Activated naive CD4-positive, alpha-beta T cell treated with anti-CD3 and anti-CD28 coated beads for 36 hours (primary cell): Measurements from ENCODE around the gene FANK1. TPM values are rescaled to one million over a fixed set of nuclear protein-coding genes. Genes with fewer than 3 reads are reported as not detected.
"Not testable (repeated sequence)": the region's sequence is repeated elsewhere in the genome, so short reads cannot be mapped to it uniquely, and the experiment has no call there.

Experiments
- CTCF ChIA-PET: fragments of 350-600 bp; sonication (Branson Sonifier 250); formaldehyde crosslinking; loops from one replicate; lab custom pipeline; 2021; ENCODE audit warnings: antibody characterized with exemption; lab: Charles Lee
- DNase-seq: peaks from one replicate; pipeline ENCODE4 v3.0.0-alpha.2; 2020
- H3K27ac Mint-ChIP-seq: one replicate; pipeline ENCODE4 v1.8.0; 2021; ENCODE audit warnings: mild to moderate bottlenecking, mixed read lengths
- H3K27me3 Mint-ChIP-seq: one replicate; pipeline ENCODE4 v1.8.0; 2021; ENCODE audit warnings: low read depth, mixed read lengths
- H3K36me3 Mint-ChIP-seq: one replicate; pipeline ENCODE4 v1.8.0; 2021; ENCODE audit warnings: low read depth, mixed read lengths
- H3K4me1 Mint-ChIP-seq: one replicate; pipeline ENCODE4 v1.8.0; 2021; ENCODE audit warnings: low read depth, mixed read lengths
- H3K4me3 Mint-ChIP-seq: one replicate; pipeline ENCODE4 v1.8.0; 2021; ENCODE audit warnings: mild to moderate bottlenecking, moderate library complexity, mixed read lengths
- H3K9me3 Mint-ChIP-seq: one replicate; pipeline ENCODE4 v1.8.0; 2021; ENCODE audit warnings: mixed read lengths
- intact Hi-C: fragments of 100-400 bp; cut with micrococcal nuclease; formaldehyde crosslinking; loops from one replicate; pipeline ENCODE4 v1.15.1; 2023
- total RNA-seq, 2 experiments: library from RNA; stranded (reverse); gene quantifications; one replicate each; pipeline ENCODE4 v1.2.3, GENCODE V29; 2021

FANK1 gene
- total RNA-seq, 2 experiments from 2014 or later, result 0.38 to 0.52 TPM

DNA sequence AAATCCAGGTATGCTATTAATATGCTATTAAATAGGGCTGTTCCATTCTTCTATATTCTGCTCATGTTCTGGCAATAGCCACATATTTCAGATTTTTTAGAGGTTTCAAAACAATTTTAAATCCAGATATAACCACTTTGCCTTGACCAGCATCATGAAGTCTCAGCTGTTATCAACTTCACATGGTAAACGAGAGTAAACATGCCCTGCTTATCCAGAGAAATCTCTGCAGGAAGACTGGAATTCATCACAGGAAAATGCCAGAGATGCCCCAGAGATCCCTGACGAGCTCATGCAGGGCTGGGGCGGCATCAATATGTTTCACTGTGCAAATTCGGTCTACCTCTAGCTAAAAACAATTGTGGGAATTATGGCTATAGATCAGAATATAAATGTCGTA is 126.5 kb downstream of the FANK1 start:
- CTCF ChIA-PET, result no interaction called here
- Mint-ChIP-seq H3K9me3 (peaks cover 6% of the 10 kb centered on the region), H3K27me3 (peaks cover 18% of the 10 kb centered on the region), H3K4me3 (no peak overlapping the region), H3K27ac (no peak overlapping the region), H3K36me3 (no peaks in the 10 kb centered on the region), H3K4me1 (no peaks in the 10 kb centered on the region)
- no peak for DNase-seq
- intact Hi-C loops, result no loop called here

DNA sequence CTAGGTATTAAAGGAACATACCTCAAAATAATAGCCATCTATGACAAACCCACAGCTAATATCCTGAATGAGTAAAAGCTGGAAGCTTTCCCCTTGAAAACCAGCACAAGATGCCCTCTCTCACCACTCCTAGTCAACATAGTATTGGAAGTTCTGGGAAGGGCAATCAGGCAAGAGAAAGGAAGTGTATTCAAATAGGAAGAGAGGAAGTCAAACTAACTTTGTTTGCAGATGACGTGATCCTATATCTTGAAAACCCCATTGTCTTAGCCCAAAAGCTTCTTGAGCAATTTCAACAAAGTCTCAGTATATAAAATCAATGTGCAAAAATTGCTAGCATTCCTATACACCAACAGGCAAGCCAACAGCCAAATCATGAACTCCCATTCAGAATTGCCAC is 131.3 kb downstream of the FANK1 start:
- H3K4me3 Mint-ChIP-seq, result no peak overlapping the region
- no peaks in the 10 kb centered on the region for H3K4me1 Mint-ChIP-seq
- H3K36me3 Mint-ChIP-seq, result no peaks in the 10 kb centered on the region
- H3K27me3 Mint-ChIP-seq, result peaks cover 11% of the 10 kb centered on the region
- H3K27ac Mint-ChIP-seq, result no peak overlapping the region
- peaks cover 15% of the 10 kb centered on the region for H3K9me3 Mint-ChIP-seq
- intact Hi-C loops, result no loop called here
- no peak for DNase-seq
- CTCF ChIA-PET, result no interaction called here

DNA sequence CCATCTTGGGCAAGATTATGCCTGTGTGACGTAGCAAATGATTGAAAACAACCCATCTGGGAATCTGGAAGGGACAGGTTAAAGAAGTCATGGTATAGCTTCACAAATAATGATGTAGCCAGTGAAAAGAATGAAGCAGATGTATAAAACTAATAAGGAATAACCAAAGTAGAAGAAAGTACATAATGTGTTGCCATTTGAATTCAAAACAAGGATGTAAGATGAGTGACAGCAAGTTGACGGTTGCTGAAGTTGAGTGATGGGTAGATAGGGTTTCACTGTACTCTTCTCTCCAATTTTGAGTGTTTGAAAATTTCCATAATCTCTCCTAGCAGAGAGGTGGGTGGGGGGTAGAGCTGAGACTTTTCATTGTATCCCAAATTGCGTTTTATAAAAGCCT is 133.6 kb downstream of the FANK1 start:
- H3K4me1 Mint-ChIP-seq, result no peaks in the 10 kb centered on the region
- H3K9me3 Mint-ChIP-seq, result peaks cover 19% of the 10 kb centered on the region
- CTCF ChIA-PET, result no interaction called here
- H3K27ac Mint-ChIP-seq, result no peak overlapping the region
- no peak for DNase-seq
- H3K27me3 Mint-ChIP-seq, result peaks cover 4% of the 10 kb centered on the region
- no peaks in the 10 kb centered on the region for H3K36me3 Mint-ChIP-seq
- H3K4me3 Mint-ChIP-seq, result no peak overlapping the region
- intact Hi-C loops, result no loop called here

DNA sequence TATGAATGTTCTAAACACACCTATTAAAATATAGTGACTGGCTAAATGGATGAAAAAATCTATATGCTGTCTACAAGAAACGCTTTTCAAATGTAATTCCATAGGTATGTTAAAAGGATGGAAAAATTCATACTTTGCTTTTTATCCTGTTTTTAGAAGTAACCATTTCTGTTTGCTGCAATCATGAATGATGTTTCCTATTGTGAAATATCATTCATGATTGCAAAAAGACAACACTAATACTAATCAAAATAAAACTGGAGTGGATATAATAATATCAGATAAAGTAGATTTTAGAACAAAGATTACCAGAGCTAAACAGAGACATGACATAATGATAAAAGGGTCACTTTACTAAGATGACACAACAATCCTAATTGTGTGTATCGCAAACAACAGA is 138.2 kb downstream of the FANK1 start:
- Mint-ChIP-seq H3K4me3 (no peak overlapping the region), H3K27me3 (no peaks in the 10 kb centered on the region), H3K4me1 (no peaks in the 10 kb centered on the region), H3K27ac (no peak overlapping the region), H3K9me3 (peaks cover 4% of the 10 kb centered on the region), H3K36me3 (no peaks in the 10 kb centered on the region)
- CTCF ChIA-PET, result no interaction called here
- DNase-seq, result no peak
- intact Hi-C loops, result no loop called here

DNA sequence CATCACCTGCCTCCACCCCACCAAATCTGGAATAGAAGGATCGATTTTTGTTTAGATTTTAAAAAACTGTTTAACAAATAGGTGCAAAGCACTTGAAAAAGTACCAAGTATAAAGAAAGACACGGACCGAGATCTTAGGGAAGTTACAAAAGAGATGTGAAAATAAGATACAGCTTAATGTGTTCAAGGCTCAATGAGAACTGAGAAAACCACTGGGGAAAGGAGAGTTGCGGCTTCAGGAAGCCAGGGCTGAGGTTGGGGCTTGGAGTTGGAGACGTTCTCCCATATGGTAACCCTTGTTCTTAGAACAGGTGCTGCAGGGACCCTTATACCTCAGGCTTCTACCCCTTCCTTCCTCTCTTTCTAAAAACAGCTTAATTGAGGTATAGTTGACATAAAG is 140.2 kb downstream of the FANK1 start:
- CTCF ChIA-PET, result no interaction called here
- intact Hi-C loops, result no loop called here
- no peaks in the 10 kb centered on the region for H3K27me3 Mint-ChIP-seq
- H3K4me3 Mint-ChIP-seq, result no peak overlapping the region
- no peak for DNase-seq
- H3K36me3 Mint-ChIP-seq, result no peaks in the 10 kb centered on the region
- H3K4me1 Mint-ChIP-seq, result peaks cover 2% of the 10 kb centered on the region
- H3K9me3 Mint-ChIP-seq, result peaks cover 4% of the 10 kb centered on the region
- no peak overlapping the region for H3K27ac Mint-ChIP-seq

DNA sequence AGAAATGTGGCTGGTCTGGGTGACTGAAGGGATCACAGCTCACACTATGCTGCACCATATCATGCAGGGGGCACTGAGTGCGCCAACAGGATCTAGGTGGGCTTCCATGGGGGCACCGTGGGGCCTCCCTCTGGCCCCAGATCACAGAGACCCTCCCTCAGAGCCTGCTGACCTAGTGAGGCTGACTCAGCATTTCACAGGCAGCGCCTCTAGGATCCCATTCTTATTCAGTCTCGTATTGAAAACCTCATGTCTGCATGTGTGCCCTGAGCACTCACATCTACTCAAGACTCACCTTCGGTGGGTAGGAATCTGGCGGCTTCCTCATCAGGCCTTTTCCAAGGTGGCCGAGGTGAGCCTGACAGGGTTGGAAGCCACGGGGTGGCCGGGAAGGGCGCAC is 141.6 kb downstream of the FANK1 start:
- no peak overlapping the region for H3K4me3 Mint-ChIP-seq
- H3K27me3 Mint-ChIP-seq, result peaks cover 2% of the 10 kb centered on the region
- H3K9me3 Mint-ChIP-seq, result peaks cover 4% of the 10 kb centered on the region
- CTCF ChIA-PET, result no interaction called here
- intact Hi-C loops, result no loop called here
- no peak overlapping the region for H3K27ac Mint-ChIP-seq
- peaks cover 10% of the 10 kb centered on the region for H3K4me1 Mint-ChIP-seq
- no peak for DNase-seq
- no peaks in the 10 kb centered on the region for H3K36me3 Mint-ChIP-seq

DNA sequence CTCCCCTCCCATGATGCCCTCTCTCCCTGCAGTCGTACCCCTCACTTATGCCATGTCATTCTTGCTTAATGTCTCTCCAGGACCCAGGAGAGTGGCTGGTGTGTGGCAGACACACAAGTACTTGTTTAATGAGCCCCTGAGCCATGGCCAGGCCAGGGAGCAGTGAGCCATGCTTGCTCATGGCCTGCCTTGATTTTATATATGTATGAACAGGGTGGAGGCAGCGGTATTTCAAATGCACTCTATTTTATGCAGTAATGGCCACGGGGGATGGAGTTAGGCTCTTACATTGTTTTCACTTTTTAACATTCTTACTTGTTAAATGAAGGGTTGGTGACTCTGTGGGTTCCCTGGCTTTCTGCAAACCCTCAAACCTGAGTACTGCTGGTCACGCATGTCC is 144.8 kb downstream of the FANK1 start:
- Mint-ChIP-seq H3K27ac (no peak overlapping the region), H3K27me3 (peaks cover 2% of the 10 kb centered on the region), H3K36me3 (no peaks in the 10 kb centered on the region), H3K4me1 (peaks cover 10% of the 10 kb centered on the region), H3K9me3 (no peaks in the 10 kb centered on the region), H3K4me3 (no peak overlapping the region)
- no peak for DNase-seq
- CTCF ChIA-PET, result no interaction called here
- intact Hi-C loops, result no loop called here

DNA sequence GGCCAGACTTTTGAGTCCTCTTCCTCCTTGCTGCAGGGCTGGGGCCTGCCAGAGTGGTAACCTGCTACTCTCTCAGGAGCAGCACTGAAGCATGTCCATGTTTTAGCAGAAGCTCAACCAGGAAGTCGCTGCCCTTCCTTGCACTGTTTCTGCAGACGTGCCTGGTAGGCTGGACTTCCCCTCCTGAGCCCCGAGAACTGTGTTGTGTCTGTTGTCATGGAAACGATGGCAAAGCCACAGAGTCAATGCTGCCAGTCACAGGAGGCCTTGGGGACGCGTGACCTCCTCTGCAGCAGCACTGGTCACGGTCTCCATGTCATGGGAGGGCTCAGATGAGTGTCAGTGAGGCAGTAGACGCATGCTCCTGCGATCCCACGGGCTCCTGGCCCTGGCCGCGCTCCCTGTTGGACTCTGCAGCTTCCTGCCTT is 145.5 kb downstream of the FANK1 start:
- Mint-ChIP-seq H3K36me3 (no peaks in the 10 kb centered on the region), H3K27ac (no peak overlapping the region), H3K4me1 (peaks cover 10% of the 10 kb centered on the region), H3K27me3 (peaks cover 2% of the 10 kb centered on the region), H3K4me3 (no peak overlapping the region), H3K9me3 (no peaks in the 10 kb centered on the region)
- intact Hi-C loops, result loop anchor here (1.0 kb wide), 1 partner anchor 323 kb away; the partner anchor contains the start of gene EDRF1
- DNase-seq, result peak; percentile 84
- CTCF ChIA-PET, result no interaction called here

DNA sequence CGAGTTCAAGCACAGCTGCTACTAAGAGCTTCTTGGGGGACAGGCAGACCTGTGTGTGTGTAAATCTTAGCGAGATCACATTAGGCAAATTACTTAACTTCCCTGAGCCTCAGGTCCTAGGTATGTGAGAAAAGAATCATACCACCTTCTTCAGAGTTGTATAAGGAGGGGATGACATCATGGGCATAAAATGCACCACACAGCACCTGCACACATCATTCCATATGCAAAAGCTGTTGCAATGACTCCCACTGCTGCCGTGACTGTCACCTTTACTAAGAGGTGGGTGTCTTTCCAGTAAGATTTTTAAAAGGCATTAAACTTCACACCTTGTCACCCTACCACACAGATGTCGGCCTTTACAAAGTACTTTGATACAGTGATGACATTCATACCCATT is 146.0 kb downstream of the FANK1 start:
- CTCF ChIA-PET, result no interaction called here
- no peaks in the 10 kb centered on the region for H3K9me3 Mint-ChIP-seq
- H3K36me3 Mint-ChIP-seq, result no peaks in the 10 kb centered on the region
- H3K27ac Mint-ChIP-seq, result no peak overlapping the region
- no peak overlapping the region for H3K4me3 Mint-ChIP-seq
- DNase-seq, result no peak
- peaks cover 2% of the 10 kb centered on the region for H3K27me3 Mint-ChIP-seq
- H3K4me1 Mint-ChIP-seq, result peaks cover 10% of the 10 kb centered on the region
- intact Hi-C loops, result loop anchor here (1.0 kb wide), 1 partner anchor 323 kb away; the partner anchor contains the start of gene EDRF1

DNA sequence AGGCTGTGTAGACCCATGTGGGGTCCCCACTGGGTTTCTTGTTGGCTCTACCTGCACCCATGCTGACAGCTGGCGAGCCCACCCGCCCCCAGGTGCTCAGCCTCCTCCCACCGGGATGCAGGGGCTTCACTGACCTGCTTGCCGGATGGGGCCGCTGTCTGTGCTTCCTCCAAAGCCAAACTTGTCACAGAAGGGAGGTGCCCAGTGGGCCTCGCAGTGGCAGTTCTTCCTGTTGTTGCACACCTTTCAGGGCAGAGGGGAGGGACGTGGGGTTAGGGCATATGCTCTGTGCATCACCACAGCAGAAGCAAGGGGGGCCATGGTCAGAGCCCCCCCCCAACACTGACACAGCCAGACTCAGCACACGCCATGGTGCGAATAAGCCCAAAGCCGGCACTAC is 146.5 kb downstream of the FANK1 start:
- CTCF ChIA-PET, result no interaction called here
- intact Hi-C loops, result loop anchor here (1.0 kb wide), 1 partner anchor 324 kb away; the partner anchor contains the start of gene EDRF1

DNA sequence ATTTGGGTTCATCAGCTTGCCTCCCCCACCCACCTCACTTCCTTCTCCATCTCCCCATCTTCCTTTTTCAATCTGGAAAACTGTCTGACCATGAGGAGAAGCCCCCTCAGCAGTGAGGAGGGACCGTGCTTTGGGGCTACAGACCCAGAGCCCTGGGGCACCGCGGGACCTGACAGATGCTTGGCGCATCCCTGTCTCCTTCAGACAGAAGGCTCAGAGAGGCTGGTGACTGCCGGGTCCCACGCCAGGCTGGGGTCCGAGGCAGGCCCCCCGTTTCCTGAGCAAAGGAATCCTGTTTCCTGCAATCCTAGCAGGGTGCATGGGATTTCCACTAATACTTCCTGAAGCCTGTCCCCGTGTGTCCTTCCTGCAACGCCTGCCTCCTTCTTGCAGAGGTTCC is 147.0 kb downstream of the FANK1 start:
- H3K36me3 Mint-ChIP-seq, result no peaks in the 10 kb centered on the region
- H3K4me1 Mint-ChIP-seq, result peaks cover 10% of the 10 kb centered on the region
- H3K27ac Mint-ChIP-seq, result no peak overlapping the region
- no peak overlapping the region for H3K4me3 Mint-ChIP-seq
- H3K9me3 Mint-ChIP-seq, result no peaks in the 10 kb centered on the region
- peaks cover 2% of the 10 kb centered on the region for H3K27me3 Mint-ChIP-seq
- intact Hi-C loops, result no loop called here
- CTCF ChIA-PET, result no interaction called here
- no peak for DNase-seq

More for the DNA sequence above, 146.5 kb downstream of the FANK1 start:
- H3K9me3 Mint-ChIP-seq, result no peaks in the 10 kb centered on the region
- no peak overlapping the region for H3K27ac Mint-ChIP-seq
- no peak for DNase-seq
- H3K27me3 Mint-ChIP-seq, result peaks cover 2% of the 10 kb centered on the region
- H3K36me3 Mint-ChIP-seq, result no peaks in the 10 kb centered on the region
- H3K4me3 Mint-ChIP-seq, result no peak overlapping the region
- H3K4me1 Mint-ChIP-seq, result peaks cover 10% of the 10 kb centered on the region

DNA sequence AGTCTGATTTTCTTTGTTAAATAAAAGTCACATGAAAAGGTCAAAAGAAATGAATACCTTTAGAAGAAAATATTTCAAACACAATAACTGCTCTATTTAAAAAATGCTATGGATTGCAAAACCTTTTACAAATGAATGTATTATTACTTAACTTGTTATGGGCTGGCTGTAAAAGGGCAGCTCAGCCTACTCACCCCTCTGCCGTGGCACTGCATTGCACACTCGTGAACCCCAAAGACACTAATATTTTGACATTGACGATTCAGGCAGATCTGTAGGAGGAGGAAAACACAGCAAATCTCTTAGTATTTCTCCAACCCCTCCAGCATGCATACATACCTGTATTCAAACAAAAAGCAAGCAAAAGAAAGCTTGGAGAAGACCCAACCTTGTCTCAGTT is 149.5 kb downstream of the FANK1 start:
- H3K4me1 Mint-ChIP-seq, result peaks cover 10% of the 10 kb centered on the region
- intact Hi-C loops, result no loop called here
- H3K9me3 Mint-ChIP-seq, result no peaks in the 10 kb centered on the region
- CTCF ChIA-PET, result no interaction called here
- no peak for DNase-seq
- H3K36me3 Mint-ChIP-seq, result no peaks in the 10 kb centered on the region
- peaks cover 2% of the 10 kb centered on the region for H3K27me3 Mint-ChIP-seq
- H3K4me3 Mint-ChIP-seq, result no peak overlapping the region
- H3K27ac Mint-ChIP-seq, result no peak overlapping the region

DNA sequence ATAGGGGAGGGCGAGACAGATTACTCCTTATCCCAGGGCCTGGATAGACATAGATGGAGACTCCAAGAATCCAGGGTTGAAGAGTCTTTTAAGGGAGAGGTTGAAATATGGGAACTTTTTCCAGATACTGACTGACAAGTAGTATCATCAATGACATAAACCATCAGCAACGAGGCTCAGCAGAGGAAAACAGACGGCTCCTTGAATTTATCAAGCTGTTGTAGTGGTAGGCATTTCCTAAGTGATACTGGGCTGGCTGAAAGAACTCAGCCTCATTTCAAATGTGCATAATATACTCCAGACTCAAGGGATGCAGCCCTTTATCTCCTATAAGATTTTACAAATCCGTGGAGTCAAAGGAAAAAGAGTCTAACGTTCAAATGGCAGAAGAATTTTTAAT is 150.5 kb downstream of the FANK1 start:
- no peak overlapping the region for H3K27ac Mint-ChIP-seq
- H3K36me3 Mint-ChIP-seq, result no peaks in the 10 kb centered on the region
- no peaks in the 10 kb centered on the region for H3K9me3 Mint-ChIP-seq
- no peak for DNase-seq
- peaks cover 5% of the 10 kb centered on the region for H3K4me1 Mint-ChIP-seq
- H3K4me3 Mint-ChIP-seq, result no peak overlapping the region
- H3K27me3 Mint-ChIP-seq, result peaks cover 4% of the 10 kb centered on the region
- CTCF ChIA-PET, result no interaction called here
- intact Hi-C loops, result no loop called here

DNA sequence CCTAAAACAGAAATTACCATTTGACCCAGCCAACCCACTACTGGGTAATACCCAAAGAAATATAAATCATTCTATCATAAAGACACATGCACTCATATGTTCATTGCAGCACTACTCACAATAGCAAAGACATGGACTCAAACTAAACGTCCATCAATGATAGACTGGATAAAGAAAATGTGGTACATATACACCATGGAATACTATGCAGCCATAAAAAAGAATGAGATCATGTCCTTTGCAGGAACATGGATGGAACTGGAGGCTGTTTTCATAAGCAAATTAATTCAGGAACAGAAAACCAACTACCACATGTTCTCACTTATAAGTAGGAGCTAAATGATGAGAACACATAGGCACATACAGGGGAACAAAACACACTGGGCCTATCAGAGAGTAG is 151.4 kb downstream of the FANK1 start:
- H3K4me1 Mint-ChIP-seq, intact Hi-C loops, H3K27me3 Mint-ChIP-seq, H3K9me3 Mint-ChIP-seq, H3K4me3 Mint-ChIP-seq, H3K27ac Mint-ChIP-seq, DNase-seq, H3K36me3 Mint-ChIP-seq, CTCF ChIA-PET: not testable (repeated sequence)
